ENCODE results near the gene RTKN2.

GRCh38 chr10:62244088-62244487, 24.6 kb downstream of the RTKN2 start:
- TF ChIP-seq CTCF (IDR thresholded peaks at IDR 0.05), result no peak
- no peak for TF ChIP-seq POLR2A (IDR thresholded peaks at IDR 0.05)
- TF ChIP-seq POLR2AphosphoS5 (IDR thresholded peaks at IDR 0.05; ENCODE audit: insufficient read depth in 1 of 2, low read depth in 1 of 2), result no peak
